Cerebellar cortex (tissue), 1 donor: ENCODE measurements around the gene SH3BP2.
A peak's percentile ranks its signal among the peaks of the same experiment; 100 is the strongest.

Experiments used
- DNase-seq: peaks from one replicate; pipeline ENCODE4 v3.0.0-alpha.2; 2015; ENCODE audit warnings: low spot score

SH3BP2 gene

GRCh38 chr4:2832981-2833670 lies 40.2 kb downstream of the SH3BP2 start:
- no peak for DNase-seq

GRCh38 chr4:2833671-2834000 lies 40.8 kb downstream of the SH3BP2 start:
- DNase-seq, result no peak

GRCh38 chr4:2834001-2834921 lies 41.4 kb downstream of the SH3BP2 start:
- no peak for DNase-seq

GRCh38 chr4:2835978-2836377 lies 43.1 kb downstream of the SH3BP2 start:
- DNase-seq, result no peak

- DNase-seq, result no peak
These were observed 43.5 kb downstream of the SH3BP2 start for GRCh38 chr4:2836391-2836859.

- no peak for DNase-seq
These were observed 44.4 kb downstream of the SH3BP2 start for GRCh38 chr4:2837110-2837903.

GRCh38 chr4:2837904-2838496 lies 45.1 kb downstream of the SH3BP2 start:
- no peak for DNase-seq

GRCh38 chr4:2839060-2839459 lies 46.2 kb downstream of the SH3BP2 start:
- DNase-seq, result no peak

- DNase-seq, result peak; percentile 42
These were observed 49.9 kb downstream of the SH3BP2 start for GRCh38 chr4:2842687-2843262.

GRCh38 chr4:2843263-2843940 lies 50.5 kb downstream of the SH3BP2 start, which contains the start of gene ADD1:
ADD1 (plus strand) TSS chr4:2843844; CDS start chr4:2875916, 32,072 bp downstream.
- peak; percentile 89 for DNase-seq

- no peak for DNase-seq
These were observed 51.2 kb downstream of the SH3BP2 start for GRCh38 chr4:2843941-2844584.

- no peak for DNase-seq
These were observed 53.3 kb downstream of the SH3BP2 start for GRCh38 chr4:2846172-2846571.

- DNase-seq, result no peak
These were observed 54.5 kb downstream of the SH3BP2 start for GRCh38 chr4:2847302-2847871.

- no peak for DNase-seq
These were observed 55.6 kb downstream of the SH3BP2 start for GRCh38 chr4:2848449-2848848.

- no peak for DNase-seq
These were observed 56.6 kb downstream of the SH3BP2 start for GRCh38 chr4:2849267-2850152.

- DNase-seq, result no peak
These were observed 58.3 kb downstream of the SH3BP2 start for GRCh38 chr4:2850966-2851798.

- no peak for DNase-seq
These were observed 59.6 kb downstream of the SH3BP2 start for GRCh38 chr4:2852481-2852921.

GRCh38 chr4:2855584-2855983 lies 62.7 kb downstream of the SH3BP2 start:
- DNase-seq, result no peak
